HG02981 (cell line): ENCODE data around the gene PRKCD.

ENCODE experiments used
- ATAC-seq: cut with Tn5 transposase; IDR thresholded peaks from one replicate; pipeline ENCODE4 v1.9.1; 2021; ENCODE audit warnings: mild to moderate bottlenecking, moderate library complexity; ENCODE audit not compliant: unreplicated experiment

PRKCD gene

DNA sequence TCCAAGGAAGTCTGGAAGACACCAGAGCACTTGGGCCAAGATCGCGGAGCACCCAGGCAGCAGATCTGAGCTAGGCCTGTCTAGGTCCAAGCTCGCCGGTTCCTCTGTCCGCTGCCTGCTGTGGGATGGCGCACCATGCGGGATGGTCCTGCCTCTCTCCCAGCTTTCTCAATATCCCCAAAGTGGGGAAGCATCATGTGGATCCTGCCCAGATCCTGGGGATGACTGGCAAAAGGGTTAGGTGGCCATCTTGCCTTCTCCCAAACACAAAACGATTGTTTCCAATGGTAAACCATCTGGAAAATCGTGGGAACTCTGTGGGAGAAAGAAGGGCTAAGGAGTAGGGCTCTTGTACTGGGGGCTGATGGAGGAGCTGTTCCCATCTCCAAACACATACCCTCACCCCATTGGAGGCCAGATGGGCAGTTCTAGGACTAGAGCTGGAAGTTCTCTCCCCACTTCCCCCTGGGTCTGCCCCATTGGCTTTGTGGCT is 8.9 kb downstream of the PRKCD start:
- ATAC-seq: no peak

DNA sequence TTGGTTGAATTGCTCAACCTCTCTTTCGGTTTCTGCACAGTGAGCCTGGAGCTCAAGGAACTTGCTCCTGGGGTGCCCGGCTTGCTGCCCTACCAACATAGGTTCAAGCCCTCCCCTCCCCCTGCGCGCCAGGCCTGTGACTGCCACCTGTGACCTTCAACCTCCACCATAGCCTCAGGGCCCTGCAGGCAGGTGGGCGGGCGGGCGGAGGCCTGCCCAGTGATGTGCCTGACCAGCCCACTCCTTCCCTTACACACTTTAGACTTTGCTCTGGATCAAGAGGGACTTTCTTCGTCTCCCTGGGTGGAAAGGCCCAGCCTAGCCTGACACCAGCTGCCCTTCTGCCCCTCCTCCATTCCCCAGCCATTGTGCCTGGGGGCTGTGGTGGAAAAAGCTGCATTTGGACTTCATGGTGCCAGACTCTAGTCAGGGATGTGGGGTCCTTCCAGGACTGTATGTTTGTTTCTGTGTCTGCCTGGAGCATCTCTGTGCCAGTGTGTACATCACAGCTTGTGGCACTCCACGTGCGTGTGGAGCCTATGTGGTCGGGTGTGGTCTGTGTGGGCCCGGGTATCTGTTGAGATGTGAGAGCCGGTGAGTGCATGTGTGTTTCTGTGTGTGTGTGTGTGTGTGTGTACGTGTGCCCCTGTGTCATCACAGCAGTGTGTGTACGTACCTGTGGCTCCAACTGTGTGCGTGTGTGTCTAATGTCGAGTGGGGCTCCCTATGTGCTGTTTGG is 9.5 kb downstream of the PRKCD start:
- ATAC-seq: peak; percentile 39

DNA sequence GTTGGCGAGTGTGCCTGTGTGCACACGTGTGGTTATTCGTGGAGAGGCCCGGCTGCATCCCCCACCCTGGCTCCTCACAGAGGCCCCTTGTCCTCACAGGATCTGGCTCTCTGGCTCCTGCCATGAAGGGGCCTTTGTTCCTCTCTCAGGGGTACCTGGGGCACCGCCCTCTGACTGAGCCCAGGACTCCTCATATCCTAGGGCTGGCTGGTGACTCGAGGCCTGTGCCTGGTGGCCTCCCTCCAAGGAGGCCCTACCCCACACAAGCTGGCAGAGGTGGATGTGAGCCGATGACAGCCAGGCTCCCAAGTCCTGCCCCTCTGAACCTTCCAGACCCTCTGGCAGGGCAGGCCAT is 10.0 kb downstream of the PRKCD start:
- no peak for ATAC-seq

DNA sequence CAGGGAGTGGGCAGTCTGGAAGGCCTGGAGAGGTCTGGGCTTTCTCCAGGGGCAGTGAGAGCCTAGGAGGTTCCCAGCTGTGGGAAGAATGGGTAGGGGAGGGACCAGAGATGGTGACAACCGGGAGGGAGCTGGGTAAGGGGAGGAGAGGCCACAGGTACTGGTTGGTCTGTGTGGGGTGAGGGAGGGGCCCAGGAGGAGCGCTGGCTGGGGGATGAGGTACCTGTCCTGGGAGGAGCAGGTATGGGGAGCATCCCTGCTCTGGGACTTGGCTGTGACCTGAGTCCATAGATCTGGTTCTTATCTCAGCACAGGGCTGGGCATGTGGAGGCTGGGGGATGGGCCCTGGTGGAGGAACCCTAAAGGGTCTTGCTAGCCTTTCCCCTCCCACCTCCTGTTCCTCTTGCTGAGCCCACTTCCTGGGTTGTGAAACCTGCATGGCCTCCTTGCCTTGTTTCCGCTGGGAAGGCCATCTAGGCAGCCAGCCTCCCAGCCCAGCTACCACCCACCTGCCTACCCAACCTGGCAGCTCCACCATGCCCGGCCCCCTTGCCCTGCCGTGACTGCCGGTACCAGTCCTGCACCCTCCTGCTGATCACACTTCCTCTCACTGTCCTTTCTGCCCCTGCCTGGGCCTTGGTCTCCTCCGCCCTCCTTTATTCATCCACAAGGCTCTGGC is 11.0 kb downstream of the PRKCD start:
- no peak for ATAC-seq

DNA sequence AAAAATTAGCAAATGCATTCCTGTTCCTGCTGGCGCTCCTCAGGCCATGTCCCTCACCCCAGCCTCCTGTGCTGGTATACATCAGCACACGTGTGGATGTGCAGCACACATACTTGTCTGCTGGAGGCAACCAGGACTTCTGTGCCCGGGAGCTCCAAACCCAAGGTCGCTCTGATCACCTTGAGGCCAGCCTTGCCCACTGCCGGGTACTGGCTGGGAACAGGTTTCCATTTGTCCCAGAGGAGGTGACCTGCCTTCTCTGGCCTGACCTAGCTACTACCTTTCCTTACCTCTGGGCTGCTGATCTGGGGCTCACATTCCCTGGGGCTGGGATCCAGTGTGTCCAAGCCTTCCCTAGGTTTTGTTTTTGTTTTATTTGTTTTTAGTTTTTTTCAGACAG is 12.1 kb downstream of the PRKCD start:
- ATAC-seq: no peak

DNA sequence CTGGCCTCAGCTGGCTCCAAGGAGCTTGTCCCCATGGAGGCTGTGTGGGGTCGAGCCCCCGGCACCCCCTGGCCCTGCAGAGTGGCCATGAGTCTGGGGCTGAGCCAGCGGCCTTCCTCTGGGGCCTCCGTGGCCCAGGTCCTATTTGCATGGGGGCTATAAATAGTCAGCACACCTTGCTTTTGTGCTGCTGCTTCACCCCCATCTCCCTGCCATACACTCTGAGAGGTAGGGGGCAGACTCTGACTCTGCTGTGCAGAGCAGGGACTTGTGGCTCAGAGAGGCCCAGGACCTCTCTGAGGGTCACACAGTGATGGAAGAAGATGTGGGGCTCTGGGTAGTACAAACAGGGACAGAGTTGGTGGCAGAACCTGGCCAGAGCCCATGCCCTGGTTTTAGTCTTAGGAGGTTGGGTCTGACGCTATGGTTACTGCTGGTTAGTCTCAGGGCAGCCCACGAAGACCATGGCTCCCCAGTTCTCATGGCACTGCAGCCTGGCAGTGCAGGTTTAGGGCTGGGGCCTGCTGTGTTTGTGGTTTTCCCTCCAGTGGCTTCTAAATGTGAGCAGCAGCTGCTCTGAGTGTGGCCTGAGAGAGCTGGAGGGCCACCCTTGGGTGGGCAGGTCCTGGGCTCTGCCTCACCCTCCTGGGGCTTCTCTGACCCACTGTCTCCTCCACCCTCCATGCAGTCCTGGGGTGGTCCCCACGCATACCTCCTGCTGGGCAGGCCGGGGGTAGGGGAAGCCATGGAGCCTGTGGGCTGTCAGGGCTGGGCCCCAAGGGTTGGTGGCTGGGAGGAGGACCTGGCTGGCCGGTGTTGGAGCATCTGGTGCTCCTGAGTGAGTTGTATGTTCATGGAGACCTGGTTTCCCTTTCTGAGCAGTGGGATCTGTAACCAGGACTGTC is 13.6 kb downstream of the PRKCD start:
- peak; percentile 48 for ATAC-seq

DNA sequence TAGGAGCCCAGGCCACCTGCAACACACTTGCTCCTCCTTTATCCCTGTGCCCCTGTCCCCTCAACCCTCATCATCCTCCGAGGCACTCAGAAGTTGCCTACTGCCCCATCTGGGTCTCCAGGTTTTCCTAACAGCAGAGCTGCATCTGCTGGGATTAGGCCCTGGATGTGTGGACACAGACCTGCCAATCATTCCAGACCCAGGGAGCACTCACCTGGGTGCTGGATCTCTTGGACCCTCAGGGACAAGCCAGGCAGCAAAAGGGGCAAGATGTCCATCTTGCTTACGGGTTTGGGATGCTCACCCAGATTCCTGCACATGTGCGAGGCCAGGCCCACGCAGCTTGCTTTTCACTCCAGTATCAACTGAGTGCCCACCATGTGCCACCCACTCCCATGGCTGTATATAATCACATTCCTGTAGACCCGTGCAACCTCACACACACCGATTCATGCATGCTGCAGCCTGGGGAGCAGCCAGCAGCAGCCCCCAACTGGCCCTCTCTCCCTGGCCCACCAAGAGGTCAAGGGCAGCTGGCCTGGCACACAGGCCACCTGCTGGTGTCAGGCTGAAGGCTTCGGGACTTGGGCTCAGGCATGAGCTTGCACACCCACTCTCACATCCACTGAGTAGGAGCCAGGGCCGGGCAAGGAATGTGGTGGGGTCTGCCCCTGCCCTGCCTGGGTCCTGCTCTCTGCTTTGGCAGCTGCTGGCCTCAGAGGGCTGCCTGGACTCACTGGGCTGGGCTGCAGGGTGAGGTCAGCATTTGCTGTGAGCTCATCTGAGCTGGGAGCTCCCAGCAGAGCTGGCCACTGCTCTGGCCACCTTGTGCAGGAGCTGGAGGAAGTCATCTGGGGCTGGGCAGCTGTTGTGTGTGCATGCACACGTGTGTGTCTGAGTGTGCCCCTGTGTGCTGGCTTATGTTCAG is 14.9 kb downstream of the PRKCD start:
- no peak for ATAC-seq

DNA sequence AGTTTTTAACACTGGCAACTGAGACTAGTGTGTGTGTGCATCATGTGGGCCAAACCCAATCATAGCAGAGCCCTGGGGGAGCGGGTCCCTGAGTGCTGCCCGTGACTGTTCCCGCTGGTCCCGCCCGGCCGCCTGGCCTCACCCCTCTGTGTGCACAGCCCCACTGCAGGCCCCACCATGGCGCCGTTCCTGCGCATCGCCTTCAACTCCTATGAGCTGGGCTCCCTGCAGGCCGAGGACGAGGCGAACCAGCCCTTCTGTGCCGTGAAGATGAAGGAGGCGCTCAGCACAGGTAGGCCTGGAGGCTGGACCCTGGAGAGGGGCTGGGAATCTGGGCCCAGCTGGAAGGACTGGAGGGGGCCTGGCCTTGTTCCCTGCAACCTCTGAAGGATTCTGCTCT is 17.2 kb downstream of the PRKCD start:
- ATAC-seq: no peak

GRCh38 chr3:53179580-53179979 is 18.6 kb downstream of the PRKCD start:
- no peak for ATAC-seq

- ATAC-seq: peak; percentile 92
These were observed 19.5 kb downstream of the PRKCD start for GRCh38 chr3:53180305-53181023.

GRCh38 chr3:53181024-53181371 is 20.0 kb downstream of the PRKCD start:
- ATAC-seq: peak; percentile 5

DNA sequence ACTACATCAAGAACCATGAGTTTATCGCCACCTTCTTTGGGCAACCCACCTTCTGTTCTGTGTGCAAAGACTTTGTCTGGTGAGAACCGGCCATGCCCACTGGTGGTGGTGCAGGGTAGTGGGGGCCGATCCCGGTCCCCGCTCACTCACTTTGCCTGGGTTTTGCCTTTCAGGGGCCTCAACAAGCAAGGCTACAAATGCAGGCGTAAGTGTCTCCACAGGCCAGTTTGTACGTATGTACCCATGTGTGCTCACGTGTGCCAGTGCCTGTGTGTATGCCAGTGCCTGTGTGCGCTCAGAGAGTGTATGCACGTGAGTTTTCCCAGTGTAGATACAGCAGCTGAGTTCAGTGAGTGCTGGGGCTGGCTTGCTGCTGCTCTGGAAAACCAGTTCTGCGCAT is 20.5 kb downstream of the PRKCD start:
- ATAC-seq: no peak

GRCh38 chr3:53182764-53183355 is 21.9 kb downstream of the PRKCD start:
- no peak for ATAC-seq

DNA sequence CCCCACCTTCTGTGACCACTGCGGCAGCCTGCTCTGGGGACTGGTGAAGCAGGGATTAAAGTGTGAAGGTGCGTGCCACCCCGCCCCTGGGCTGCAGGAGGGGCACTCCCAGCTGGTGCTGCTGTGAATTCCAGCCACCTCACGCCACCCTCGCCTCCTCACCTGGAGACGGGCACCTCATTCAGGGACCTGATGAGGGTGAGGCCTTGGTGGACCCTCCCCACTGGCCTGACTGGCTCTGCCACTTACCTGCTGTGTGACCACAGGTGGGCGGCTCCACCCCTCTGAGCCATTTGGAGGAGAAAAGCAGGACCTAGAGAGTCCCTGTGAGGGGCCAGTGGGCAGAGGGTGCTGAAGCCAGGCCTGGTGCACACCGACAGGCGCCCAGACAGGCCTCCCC is 22.5 kb downstream of the PRKCD start:
- no peak for ATAC-seq

- no peak for ATAC-seq
These were observed 23.7 kb downstream of the PRKCD start for GRCh38 chr3:53184701-53185100.

DNA sequence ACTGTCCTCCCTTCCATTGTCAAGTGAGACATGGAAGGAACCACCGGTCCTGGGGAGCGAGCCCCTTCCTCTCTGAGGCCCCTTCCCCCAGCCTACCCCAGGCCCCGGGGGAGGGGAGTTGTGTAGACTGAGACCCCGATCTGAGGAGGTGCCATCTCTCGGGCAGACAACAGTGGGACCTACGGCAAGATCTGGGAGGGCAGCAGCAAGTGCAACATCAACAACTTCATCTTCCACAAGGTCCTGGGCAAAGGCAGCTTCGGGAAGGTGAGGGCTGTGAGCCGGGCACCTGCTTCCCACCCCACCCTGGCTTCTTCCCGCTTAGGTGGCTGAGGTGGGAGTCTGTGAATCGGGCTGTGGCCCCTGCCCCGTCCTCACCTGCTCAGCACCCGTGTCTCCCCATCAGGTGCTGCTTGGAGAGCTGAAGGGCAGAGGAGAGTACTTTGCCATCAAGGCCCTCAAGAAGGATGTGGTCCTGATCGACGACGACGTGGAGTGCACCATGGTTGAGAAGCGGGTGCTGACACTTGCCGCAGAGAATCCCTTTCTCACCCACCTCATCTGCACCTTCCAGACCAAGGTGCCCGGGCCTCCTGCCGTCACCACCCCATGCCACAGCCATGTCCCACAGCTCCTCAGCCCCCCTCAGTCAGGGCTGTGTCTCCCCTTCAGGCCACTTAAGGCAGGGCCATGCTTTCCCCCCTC is 24.9 kb downstream of the PRKCD start:
- no peak for ATAC-seq

GRCh38 chr3:53186726-53187125 is 25.7 kb downstream of the PRKCD start:
- no peak for ATAC-seq

DNA sequence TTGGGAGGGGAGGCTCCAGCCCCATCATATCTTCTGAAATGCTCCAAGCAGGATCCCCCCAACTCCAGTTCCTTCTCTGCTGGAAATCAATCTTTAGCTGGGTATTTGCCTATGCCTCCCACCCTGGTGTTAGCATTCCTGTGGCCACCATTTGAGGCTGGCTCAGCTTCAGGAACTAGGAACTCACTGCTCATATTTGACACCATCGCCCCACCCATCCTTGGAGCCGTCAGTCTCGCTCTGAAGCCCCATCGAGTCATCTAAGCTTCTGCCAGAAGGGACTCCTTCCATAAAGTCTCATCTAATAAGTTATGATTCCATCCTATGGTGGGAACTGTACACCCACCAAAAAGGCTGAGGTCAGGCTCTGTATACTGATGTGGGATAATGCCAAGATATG is 26.4 kb downstream of the PRKCD start:
- no peak for ATAC-seq

DNA sequence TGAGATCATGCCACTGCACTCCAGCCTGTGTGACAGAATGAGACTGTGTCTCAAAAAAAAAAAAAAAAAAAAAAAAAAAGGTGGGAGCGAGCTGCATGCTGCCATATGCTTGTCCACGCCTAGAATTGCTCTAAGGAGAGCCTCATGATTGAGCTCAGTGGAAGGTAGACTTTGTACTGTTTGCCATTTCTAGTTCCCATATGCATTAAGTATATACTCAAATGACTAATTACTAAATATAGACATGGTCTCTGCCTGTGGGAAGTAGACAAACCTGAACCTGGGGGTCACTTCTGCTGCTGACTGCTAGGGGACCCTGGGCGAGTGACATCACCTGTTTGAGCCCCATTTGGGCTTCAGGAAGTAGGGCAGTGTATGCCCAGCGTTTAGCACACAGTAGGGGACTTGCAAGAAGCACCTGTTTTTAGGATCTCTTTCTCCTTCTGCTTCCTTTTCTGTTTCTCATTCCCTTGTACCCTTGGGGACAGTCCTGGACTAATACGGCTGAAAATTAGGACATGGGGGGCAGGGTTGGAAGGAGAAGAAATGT is 27.2 kb downstream of the PRKCD start:
- ATAC-seq: no peak
